SK-N-SH treated with all-trans-retinoic acid at 6 μM for 48 hours (cell line): Measurements from ENCODE around the gene PSAPL1.

ENCODE experiments used
- ARNTL ChIP-seq: fragments of 450-650 bp; formaldehyde crosslinking; IDR thresholded peaks from 2 replicates; pipeline ENCODE4 v1.5.0; 2020; ENCODE audit warnings: low read depth, mild to moderate bottlenecking, moderate library complexity, borderline replicate concordance
- CSDC2 ChIP-seq: fragments of 250-450 bp; sonication (Bioruptor Pico); IDR thresholded peaks from 2 replicates; pipeline ENCODE4 v1.5.0; 2020; ENCODE audit warnings: mild to moderate bottlenecking, moderate library complexity
- ESRRG ChIP-seq: fragments of 250-450 bp; sonication (Bioruptor Pico); IDR thresholded peaks from 2 replicates; pipeline ENCODE4 v1.6.1; 2021; ENCODE audit warnings: mild to moderate bottlenecking
- ISL1 ChIP-seq: fragments of 250-450 bp; sonication (Bioruptor Pico); IDR thresholded peaks from 2 replicates; pipeline ENCODE4 v2.1.2; 2022; ENCODE audit warnings: mild to moderate bottlenecking, moderate library complexity
- PPARA ChIP-seq: fragments of 250-450 bp; sonication (Bioruptor Pico); IDR thresholded peaks from 2 replicates; pipeline ENCODE4 v1.5.0; 2020; ENCODE audit warnings: mild to moderate bottlenecking, borderline replicate concordance
- RARB ChIP-seq: fragments of 250-450 bp; sonication (Bioruptor Pico); IDR thresholded peaks from 2 replicates; pipeline ENCODE4 v1.8.0; 2021; ENCODE audit warnings: mild to moderate bottlenecking, moderate library complexity
- ZFP3 ChIP-seq: fragments of 250-450 bp; sonication (Bioruptor Pico); IDR thresholded peaks from 2 replicates; pipeline ENCODE4 v1.5.0; 2020; ENCODE audit warnings: mild to moderate bottlenecking, moderate library complexity
- ZFP30 ChIP-seq: fragments of 450-650 bp; formaldehyde crosslinking; IDR thresholded peaks from 2 replicates; pipeline ENCODE4 v1.5.0; 2022; ENCODE audit warnings: mild to moderate bottlenecking, moderate library complexity
- ZNF8 ChIP-seq: fragments of 450-650 bp; formaldehyde crosslinking; IDR thresholded peaks from 2 replicates; pipeline ENCODE4 v1.5.0; 2020; ENCODE audit warnings: mild to moderate bottlenecking, moderate library complexity
- TF ChIP-seq, protein P1 (sequence below): fragments of 250-450 bp; sonication (Bioruptor Pico); IDR thresholded peaks from 2 replicates; pipeline ENCODE4 v1.5.0; 2020; ENCODE audit warnings: mild to moderate bottlenecking, moderate library complexity
- TF ChIP-seq, protein P2 (sequence below): fragments of 250-450 bp; sonication (Bioruptor Pico); IDR thresholded peaks from 2 replicates; pipeline ENCODE4 v1.5.1; 2021; ENCODE audit warnings: mild to moderate bottlenecking, moderate library complexity

DNA sequence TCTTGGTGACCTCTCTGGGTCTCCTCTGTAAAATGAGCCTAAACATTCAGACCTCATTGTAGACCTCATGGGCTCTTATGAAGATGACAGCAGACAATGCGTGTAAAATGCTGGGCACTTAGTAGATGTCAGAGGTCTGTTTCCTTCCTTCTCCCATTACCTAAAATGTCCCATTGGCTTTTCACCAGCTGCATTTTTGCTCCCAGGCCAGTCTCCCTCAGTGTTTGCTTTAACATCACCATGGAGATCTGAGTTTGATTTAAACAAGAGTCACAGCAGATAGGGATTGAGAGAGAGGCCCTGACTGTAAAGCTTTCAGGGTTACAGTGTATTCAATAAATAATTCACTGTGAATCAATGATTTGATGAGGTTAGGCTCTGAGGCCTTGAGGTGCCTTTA is 24.3 kb downstream of the PSAPL1 start:
- TF ChIP-seq PPARA (CRISPR knock-in tag), result no peak
- TF ChIP-seq ZFP30 (CRISPR knock-in tag), result no peak
- TF ChIP-seq ZFP3 (CRISPR knock-in tag), result no peak
- TF ChIP-seq, protein P1, sequence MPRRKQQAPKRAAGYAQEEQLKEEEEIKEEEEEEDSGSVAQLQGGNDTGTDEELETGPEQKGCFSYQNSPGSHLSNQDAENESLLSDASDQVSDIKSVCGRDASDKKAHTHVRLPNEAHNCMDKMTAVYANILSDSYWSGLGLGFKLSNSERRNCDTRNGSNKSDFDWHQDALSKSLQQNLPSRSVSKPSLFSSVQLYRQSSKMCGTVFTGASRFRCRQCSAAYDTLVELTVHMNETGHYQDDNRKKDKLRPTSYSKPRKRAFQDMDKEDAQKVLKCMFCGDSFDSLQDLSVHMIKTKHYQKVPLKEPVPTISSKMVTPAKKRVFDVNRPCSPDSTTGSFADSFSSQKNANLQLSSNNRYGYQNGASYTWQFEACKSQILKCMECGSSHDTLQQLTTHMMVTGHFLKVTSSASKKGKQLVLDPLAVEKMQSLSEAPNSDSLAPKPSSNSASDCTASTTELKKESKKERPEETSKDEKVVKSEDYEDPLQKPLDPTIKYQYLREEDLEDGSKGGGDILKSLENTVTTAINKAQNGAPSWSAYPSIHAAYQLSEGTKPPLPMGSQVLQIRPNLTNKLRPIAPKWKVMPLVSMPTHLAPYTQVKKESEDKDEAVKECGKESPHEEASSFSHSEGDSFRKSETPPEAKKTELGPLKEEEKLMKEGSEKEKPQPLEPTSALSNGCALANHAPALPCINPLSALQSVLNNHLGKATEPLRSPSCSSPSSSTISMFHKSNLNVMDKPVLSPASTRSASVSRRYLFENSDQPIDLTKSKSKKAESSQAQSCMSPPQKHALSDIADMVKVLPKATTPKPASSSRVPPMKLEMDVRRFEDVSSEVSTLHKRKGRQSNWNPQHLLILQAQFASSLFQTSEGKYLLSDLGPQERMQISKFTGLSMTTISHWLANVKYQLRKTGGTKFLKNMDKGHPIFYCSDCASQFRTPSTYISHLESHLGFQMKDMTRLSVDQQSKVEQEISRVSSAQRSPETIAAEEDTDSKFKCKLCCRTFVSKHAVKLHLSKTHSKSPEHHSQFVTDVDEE (CRISPR knock-in tag), result no peak
- TF ChIP-seq ARNTL (CRISPR knock-in tag), result no peak
- TF ChIP-seq ZNF8 (CRISPR knock-in tag), result no peak
- TF ChIP-seq, protein P2, sequence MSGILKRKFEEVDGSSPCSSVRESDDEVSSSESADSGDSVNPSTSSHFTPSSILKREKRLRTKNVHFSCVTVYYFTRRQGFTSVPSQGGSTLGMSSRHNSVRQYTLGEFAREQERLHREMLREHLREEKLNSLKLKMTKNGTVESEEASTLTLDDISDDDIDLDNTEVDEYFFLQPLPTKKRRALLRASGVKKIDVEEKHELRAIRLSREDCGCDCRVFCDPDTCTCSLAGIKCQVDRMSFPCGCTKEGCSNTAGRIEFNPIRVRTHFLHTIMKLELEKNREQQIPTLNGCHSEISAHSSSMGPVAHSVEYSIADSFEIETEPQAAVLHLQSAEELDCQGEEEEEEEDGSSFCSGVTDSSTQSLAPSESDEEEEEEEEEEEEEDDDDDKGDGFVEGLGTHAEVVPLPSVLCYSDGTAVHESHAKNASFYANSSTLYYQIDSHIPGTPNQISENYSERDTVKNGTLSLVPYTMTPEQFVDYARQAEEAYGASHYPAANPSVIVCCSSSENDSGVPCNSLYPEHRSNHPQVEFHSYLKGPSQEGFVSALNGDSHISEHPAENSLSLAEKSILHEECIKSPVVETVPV (CRISPR knock-in tag), result no peak
- TF ChIP-seq CSDC2 (CRISPR knock-in tag), result no peak
- no peak for TF ChIP-seq RARB
- no peak for TF ChIP-seq ISL1 (CRISPR knock-in tag)
- no peak for TF ChIP-seq ESRRG
